HG03558 (cell line): ENCODE results near the gene AP3S2.
"Not testable (repeated sequence)": the region's sequence is repeated elsewhere in the genome, so short reads cannot be mapped to it uniquely, and the experiment has no call there.

Source experiments
- ATAC-seq: cut with Tn5 transposase; IDR thresholded peaks from one replicate; pipeline ENCODE4 v1.9.1; 2021; ENCODE audit warnings: moderate number of reproducible peaks; ENCODE audit not compliant: unreplicated experiment; ENCODE audit errors: extremely low read depth

The AP3S2 gene

DNA sequence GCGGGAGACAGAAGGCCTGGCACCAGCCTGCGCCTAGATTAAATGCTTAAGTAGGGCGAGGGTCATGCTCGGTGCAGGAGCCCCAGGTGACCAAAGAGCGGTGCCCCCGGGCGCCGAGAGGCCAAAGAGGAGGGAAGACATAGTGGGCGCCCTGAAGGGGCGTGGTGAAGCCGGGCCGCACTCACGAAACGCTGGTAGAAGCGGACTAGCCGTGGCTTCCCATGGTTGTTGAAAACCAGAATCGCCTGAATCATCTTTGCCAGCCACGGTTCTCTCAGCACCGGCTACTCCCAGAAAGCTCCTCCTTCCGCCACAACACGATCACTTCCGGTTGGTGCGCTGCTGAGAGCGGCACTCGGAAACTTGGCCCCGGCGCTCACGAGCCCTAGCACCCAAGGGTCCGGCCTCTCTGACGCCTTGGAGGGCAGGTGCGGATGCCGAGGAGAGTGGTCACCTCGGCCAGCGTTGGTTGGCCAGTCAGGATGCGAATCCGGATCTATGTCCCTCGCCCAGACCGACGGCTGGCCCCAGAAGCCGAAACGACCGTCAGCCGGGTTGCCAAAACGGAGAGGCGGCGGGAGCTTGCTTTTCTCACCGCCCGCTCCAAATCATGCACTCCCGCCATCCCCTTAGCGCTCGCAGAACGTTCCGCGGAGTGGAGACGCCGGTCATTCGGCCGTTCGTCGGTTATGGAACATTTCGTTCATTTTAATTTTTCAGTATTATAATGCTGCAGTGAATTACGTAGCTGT, at the start of gene AP3S2:
Gene AP3S2 (minus strand): TSS at position 299 of the 752 bp plus-strand sequence. CDS start 45 bp downstream, at position 254.
- peak; percentile 66 for ATAC-seq

- no peak for ATAC-seq
These were observed 46.1 kb upstream of the AP3S2 start for GRCh38 chr15:89939910-89940309.

GRCh38 chr15:89939377-89939776, 45.6 kb upstream of the AP3S2 start:
- ATAC-seq = not testable (repeated sequence)

DNA sequence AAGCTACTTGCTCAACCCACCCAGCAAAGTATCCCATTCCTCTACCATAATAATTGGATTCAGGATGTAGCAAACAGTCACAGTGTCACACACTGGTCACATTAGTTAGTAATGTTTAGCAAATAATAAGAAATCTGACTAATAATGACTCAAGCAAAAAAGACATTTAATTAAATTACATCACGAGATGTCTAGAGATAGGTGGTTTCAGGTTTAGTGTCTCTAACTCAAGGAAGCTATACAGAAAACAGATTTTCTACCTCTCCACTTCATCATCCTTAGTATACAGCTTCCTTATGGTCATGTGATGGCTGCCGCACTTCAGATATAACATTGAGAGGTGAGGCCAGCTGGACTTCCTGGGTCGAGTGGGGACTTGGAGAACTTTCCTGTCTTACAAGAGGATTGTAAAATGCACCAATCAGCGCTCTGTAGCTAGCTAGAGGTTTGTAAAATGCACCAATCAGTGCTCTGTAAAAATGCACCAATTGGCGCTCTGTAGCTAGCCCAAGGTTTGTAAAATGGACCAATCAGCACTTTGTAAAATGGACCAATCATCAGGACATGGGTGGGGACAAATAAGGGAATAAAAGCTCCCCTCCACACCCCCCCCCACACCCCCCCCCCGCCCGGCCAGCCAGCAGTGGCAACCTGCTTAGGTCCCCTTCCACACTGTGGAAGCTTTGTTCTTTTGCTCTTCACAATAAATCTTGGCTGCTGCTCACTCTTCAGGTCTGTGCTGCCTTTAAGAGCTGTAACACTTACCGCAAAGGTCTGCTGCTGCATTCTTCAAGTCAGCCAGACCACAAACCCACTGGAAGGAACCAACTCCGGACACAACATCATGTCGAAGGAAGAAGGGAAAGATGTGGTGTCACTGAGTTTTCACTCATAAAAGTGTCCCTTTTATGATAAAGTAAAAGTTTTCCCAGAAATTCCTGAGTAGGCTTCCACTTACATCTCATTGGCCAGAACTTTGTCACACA, 43.9 kb upstream of the AP3S2 start:
- ATAC-seq = no peak

GRCh38 chr15:89936786-89937265, 43.0 kb upstream of the AP3S2 start:
- ATAC-seq = no peak

GRCh38 chr15:89936051-89936785, 42.4 kb upstream of the AP3S2 start:
- no peak for ATAC-seq

DNA sequence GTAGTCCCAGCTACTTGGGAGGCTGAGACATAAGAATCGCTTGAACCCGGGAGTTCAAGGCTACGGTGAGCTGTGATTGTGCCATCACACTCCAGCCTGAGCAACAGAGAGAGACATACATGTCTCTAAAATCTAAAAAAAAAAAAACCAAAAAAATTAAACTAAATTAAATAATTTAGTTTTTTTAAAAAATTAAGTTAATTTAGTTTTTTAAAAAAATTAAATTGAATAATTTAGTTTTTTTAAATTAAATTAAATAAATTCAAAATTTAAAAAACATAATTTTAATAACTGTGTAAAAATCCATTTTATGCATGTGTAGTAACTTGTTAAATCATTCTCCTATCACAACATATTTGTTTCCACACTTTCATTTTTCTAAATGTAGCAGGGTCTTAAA, 39.1 kb upstream of the AP3S2 start:
- no peak for ATAC-seq

DNA sequence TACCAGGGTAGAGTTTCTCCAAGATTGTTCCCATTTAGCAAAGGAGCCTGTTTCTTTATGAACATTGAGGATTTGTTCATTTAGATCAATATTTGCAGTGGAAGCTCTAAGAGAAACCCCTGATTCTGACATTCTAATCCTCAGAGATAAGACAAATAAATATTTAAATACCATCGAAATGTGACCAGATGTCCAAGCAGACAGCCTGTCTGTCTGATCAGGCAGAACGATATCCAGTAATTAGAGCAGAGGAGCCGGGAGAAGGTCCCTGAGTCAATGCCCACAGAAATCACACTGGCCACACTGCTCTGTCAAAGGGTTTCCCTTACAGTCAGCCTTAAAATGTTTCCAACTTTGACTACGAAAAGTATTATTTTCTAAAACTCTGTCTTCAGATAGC, 34.6 kb upstream of the AP3S2 start:
- no peak for ATAC-seq

DNA sequence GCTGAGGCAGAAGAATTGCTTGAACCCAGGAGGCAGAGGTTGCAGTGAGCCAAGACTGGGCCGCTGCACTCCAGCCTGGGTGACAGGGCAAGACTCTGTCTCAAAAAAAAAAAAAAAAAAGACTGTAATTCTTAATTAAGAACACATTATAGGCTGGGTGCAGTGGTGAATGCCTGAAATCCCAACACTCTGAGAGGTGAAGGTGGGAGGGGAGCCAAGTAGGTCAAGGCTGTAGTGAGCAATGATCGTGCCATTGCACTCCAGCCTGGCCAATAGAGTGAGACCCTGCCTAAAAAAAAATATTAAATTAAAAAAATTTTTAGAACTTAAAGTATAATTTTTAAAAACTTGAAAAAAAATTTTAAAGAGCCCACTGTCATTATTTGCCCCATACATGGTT, 32.4 kb upstream of the AP3S2 start:
- no peak for ATAC-seq

- ATAC-seq = no peak
These were observed 23.8 kb upstream of the AP3S2 start for GRCh38 chr15:89917442-89918101.

DNA sequence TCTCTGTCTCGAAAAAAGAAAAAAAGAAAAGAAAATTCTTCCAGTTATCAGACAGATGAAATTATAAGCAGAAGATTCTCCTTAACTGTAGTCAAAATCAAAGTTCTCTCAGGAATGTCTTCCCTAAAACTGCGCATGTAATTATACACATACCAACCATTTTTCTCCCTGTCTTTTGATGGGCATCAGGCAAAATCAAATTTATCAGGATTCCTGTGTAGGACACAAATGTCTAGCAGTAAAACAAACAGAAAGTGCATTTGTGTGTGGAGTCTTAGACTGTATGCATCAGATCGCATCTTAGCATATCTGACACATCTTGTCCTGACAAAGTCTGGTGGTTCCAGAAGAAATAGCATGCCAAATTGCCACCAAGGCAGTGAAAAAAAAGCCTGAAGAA, 22.9 kb upstream of the AP3S2 start:
- ATAC-seq = no peak

DNA sequence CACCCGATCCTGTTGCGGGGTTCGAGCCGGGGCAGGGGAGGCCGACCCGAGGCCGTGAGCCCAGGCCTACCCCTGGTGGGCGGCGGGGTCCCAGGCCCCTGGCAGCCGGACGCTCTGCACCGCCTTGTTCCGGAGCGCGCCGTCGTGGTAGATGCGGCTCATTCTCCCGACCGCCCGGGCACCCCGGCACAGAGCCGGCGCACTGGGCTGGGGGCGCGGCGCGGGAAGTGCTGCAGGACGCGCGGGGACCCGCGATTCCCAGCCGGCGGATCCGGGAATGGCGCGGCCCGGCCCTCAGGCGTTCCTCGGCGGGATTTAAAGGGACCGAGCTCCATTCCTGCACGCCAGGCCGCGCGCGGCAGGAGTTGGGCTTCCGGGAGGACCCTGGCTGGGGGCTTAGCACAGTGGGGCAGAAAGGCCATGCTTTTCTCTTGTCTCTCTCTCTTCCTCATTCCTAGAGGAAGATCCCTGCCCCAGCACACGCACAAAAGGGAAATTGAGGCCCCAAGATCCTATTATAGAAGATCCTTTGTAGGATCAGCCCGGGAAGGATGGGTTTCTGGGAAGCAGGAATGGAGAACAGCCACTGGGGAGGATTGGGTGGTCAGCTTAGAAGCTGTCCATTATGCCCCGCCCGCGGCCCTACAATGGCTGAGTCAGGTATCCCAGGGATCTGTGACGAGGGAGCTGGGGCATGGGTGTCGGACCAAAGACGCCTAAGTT, 19.0 kb upstream of the AP3S2 start, which contains the start of gene ARPIN:
Gene ARPIN (minus strand): TSS at position 279 of the 723 bp plus-strand sequence. CDS start 117 bp downstream, at position 162.
- ATAC-seq = no peak

DNA sequence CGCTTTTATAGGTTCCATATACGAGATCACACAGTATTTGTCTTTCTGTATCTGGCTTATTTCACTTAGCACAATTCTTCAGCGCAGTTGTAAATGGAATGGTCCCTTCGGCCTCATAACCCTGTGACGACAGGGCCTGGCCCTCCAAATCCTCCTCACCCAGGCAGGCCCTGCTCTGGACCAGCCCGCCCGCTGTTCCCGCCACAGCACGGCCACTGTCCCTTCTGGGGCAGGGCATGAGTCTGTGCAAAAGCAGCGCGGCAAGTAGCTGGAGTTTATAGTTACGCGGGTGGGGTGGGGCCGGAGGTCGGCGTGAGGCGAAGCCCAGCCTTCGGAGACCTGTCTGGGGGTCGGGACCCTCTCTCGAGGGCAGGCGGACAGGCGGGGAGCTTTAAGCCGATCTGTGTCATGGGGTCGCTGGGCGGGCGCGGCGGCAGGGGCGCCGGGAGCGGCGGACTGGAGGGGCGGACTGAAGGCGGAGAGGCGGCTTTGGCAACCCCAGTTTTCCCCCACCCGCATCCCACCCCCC, 18.4 kb upstream of the AP3S2 start:
- no peak for ATAC-seq

GRCh38 chr15:89910891-89911626, 17.3 kb upstream of the AP3S2 start:
- ATAC-seq = no peak

DNA sequence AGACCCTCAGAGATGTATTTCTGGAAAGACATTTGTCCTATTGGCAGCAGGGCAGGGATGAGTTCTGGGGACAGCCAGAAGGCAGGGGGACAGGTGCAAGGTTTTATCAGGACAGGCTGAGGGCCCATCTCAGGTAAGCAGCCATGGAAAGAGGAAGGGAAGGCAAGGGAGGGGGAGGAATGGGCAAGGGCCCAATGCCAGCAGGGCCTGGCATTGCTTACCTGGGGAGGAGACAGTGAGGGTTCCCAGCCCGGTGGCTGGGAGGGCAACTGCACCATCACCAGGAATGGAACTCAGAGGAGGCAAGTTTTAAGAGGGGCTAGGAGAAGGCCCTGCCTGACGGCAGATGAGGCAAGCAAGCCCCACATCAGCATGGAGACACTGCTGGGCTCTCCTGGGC, 15.8 kb upstream of the AP3S2 start:
- ATAC-seq = no peak

GRCh38 chr15:89908226-89908625, 14.4 kb upstream of the AP3S2 start:
- no peak for ATAC-seq

DNA sequence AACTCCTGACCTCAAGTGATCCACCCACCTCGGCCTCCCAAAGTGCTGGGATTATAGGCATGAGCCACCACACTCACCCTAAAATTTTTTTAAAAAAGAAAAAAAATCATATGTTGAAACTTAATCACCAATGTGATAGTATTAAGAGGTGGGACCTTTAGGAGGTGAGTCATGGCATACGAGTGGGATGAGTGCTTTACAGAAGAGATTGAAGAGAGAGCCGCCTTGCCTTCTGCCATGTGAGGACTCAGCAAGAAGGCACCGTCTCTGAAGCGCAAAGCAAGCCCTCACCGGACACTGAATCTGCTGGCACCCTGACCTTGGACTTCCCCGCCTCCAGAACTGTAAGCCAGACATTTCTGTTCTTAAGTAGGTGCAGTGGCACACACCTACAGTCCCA, 13.5 kb upstream of the AP3S2 start:
- no peak for ATAC-seq

GRCh38 chr15:89905846-89906378, 12.1 kb upstream of the AP3S2 start:
- no peak for ATAC-seq
